ENCODE data around the gene LHFPL6. TPM values are rescaled to one million over a fixed set of nuclear protein-coding genes. Genes with fewer than 3 reads are reported as not detected.

LHFPL6 gene
- total RNA-seq, 1 donor from 2014 or later = 37.7 TPM

DNA sequence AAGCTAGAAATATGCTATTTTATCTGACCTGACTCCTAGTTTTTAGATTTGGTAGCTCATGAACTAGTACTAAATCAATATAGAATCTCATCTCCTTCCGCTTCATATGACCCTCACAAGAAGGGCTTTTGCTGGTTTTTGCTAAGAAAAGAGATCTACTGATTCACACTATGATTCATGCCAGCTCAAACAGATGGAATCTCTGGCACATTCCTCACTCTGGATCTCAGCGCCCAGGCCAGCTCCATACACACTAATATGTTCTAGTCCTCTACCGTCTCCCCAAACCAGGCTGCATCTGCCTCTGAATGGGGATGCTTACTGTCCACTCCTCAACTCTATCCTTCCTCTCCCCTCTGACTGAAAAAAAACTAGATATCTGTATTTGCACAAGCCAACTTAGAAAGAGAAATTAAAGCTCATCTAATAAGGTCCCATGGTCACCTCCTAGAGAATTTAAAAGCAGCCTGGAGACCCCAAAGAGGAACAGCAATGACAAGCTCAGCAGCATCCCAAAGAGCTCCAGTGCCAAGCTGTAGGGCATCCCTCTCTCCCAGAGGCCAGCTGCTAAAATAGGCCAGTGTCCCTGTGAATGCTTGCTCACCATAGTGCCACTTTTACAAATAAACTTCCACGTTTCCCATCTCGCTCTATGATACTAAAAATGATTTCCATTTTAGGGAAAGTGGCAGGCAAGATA lies 74.9 kb downstream of the LHFPL6 start:
- TF ChIP-seq CTCF (conservative IDR thresholded peaks at IDR 0.05) = no peak
- Mint-ChIP-seq H3K27ac (ENCODE audit: unreplicated experiment) (no peak overlapping the region), H3K9me3 (no peaks in the 10 kb centered on the region), H3K36me3 (ENCODE audit: low read depth) (no peaks in the 10 kb centered on the region), H3K27me3 (ENCODE audit: low read depth) (no peaks in the 10 kb centered on the region), H3K4me3 (no peak overlapping the region), H3K4me1 (peaks cover 12% of the 10 kb centered on the region)
- DNase-seq (ENCODE audit: low read depth, low spot score) = no peak

- TF ChIP-seq CTCF (conservative IDR thresholded peaks at IDR 0.05) = no peak
- Mint-ChIP-seq H3K4me1 (peaks cover 12% of the 10 kb centered on the region), H3K27me3 (ENCODE audit: low read depth) (no peaks in the 10 kb centered on the region), H3K4me3 (no peak overlapping the region), H3K27ac (ENCODE audit: unreplicated experiment) (no peak overlapping the region), H3K36me3 (ENCODE audit: low read depth) (no peaks in the 10 kb centered on the region), H3K9me3 (no peaks in the 10 kb centered on the region)
- DNase-seq (ENCODE audit: low read depth, low spot score) = no peak
Measured at GRCh38 chr13:39527301-39527700, 75.7 kb downstream of the LHFPL6 start.

GRCh38 chr13:39526499-39526898 lies 76.5 kb downstream of the LHFPL6 start:
- Mint-ChIP-seq H3K36me3 (ENCODE audit: low read depth) (no peaks in the 10 kb centered on the region), H3K4me1 (peaks cover 8% of the 10 kb centered on the region), H3K27me3 (ENCODE audit: low read depth) (no peaks in the 10 kb centered on the region), H3K27ac (ENCODE audit: unreplicated experiment) (no peak overlapping the region), H3K4me3 (no peak overlapping the region), H3K9me3 (no peaks in the 10 kb centered on the region)
- TF ChIP-seq CTCF (conservative IDR thresholded peaks at IDR 0.05) = no peak
- DNase-seq (ENCODE audit: low read depth, low spot score) = no peak

DNA sequence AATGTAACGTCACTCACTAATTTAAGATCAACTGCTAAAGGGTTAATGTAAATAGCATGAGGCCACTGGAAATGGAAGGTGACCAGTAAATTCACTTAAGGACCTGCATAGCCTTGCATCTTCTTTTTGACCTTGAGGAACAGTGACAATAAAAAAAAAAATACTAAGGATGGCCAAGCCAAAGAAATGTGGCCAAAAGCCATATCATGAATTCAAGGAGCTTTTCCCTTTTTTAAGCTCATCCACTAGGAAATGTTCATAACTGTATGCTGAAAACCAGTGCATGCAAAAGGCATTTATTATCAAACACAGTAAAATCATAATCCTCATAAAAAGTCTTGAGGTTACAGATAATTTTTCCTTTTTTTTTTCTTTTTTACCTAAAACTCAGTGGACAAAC lies 77.5 kb downstream of the LHFPL6 start:
- Mint-ChIP-seq H3K27me3 (ENCODE audit: low read depth) (no peaks in the 10 kb centered on the region), H3K9me3 (no peaks in the 10 kb centered on the region), H3K4me1 (peaks cover 3% of the 10 kb centered on the region), H3K36me3 (ENCODE audit: low read depth) (no peaks in the 10 kb centered on the region), H3K4me3 (no peak overlapping the region), H3K27ac (ENCODE audit: unreplicated experiment) (no peak overlapping the region)
- DNase-seq (ENCODE audit: low read depth, low spot score) = no peak
- no peak for TF ChIP-seq CTCF (conservative IDR thresholded peaks at IDR 0.05)

DNA sequence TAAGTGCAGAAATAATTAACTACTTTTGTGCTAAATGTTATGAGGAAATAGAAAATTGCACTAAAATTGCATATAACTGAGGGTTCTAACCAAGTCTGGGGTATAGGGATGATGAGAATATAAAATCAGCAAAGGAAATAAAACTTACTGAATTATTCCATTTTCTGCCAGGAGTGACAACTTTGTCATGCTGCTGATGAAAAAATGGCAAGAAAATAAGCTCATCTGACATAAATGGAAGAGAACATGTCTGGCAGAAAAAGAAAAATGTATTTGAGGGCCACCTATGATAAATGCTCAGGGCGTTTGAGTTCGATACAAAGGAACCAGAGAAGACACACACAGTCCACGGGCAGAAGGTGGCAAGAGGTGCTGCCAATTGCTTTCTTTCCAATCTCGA lies 78.2 kb downstream of the LHFPL6 start:
- no peak for TF ChIP-seq CTCF (conservative IDR thresholded peaks at IDR 0.05)
- H3K27ac Mint-ChIP-seq (ENCODE audit: unreplicated experiment) = no peak overlapping the region
- no peak for DNase-seq (ENCODE audit: low read depth, low spot score)
- no peaks in the 10 kb centered on the region for H3K36me3 Mint-ChIP-seq (ENCODE audit: low read depth)
- H3K4me1 Mint-ChIP-seq = peaks cover 3% of the 10 kb centered on the region
- no peak overlapping the region for H3K4me3 Mint-ChIP-seq
- H3K9me3 Mint-ChIP-seq = no peaks in the 10 kb centered on the region
- no peaks in the 10 kb centered on the region for H3K27me3 Mint-ChIP-seq (ENCODE audit: low read depth)

All from neural crest cell (in vitro differentiated cells).